ENCODE data around the gene AHCYL2. TPM values are rescaled to one million over a fixed set of nuclear protein-coding genes. Genes with fewer than 3 reads are reported as not detected.

Gene AHCYL2
- total RNA-seq, 5 donors from 2014 or later (not counting 1 experiment from before 2014, with no cell fraction given): 13.1 to 17.6 (median 15.9) TPM

- CTCF ChIA-PET: interaction anchor here (1.3 to 2.2 kb wide), 2 partner anchors 55 kb away, joined by 6 read pairs; no protein-coding TSS in a partner anchor
- Histone ChIP-seq H3K27ac (ENCODE audit: low read length) (no peak overlapping the region), H3K36me3 (ENCODE audit: control insufficient read depth in 2 of 2, extremely low read depth in 1 of 2, insufficient read depth in 1 of 2, low read length in 1 of 2) (peaks cover 0 to 3% of the 10 kb centered on the region in 2 donors), H3K4me1 (ENCODE audit: control insufficient read depth in 1 of 2, extremely low read depth in 1 of 2, insufficient read depth in 2 of 2, low read length in 2 of 2) (no peaks in the 10 kb centered on the region), H3K9me3 (no peaks in the 10 kb centered on the region), H3K4me3 (ENCODE audit: control insufficient read depth in 1 of 2, extremely low read depth in 1 of 2, low read length in 1 of 2) (no peak overlapping the region), H3K27me3 (replicated peaks in 1 of 2; ENCODE audit: control insufficient read depth in 2 of 2, extremely low read depth in 1 of 2, insufficient read depth in 2 of 2, low read length in 1 of 2) (no peaks in the 10 kb centered on the region)
- Mint-ChIP-seq H3K4me3 (no peak overlapping the region), H3K9me3 (no peaks in the 10 kb centered on the region), H3K36me3 (peaks cover 12% of the 10 kb centered on the region), H3K4me1 (peaks cover 3 to 9% (median 6%) of the 10 kb centered on the region in 3 donors), H3K27me3 (no peaks in the 10 kb centered on the region), H3K27ac (no peak overlapping the region)
- no peak for DNase-seq
- no peak for ATAC-seq (replicated peaks in 1 of 4)
- POLR2A ChIA-PET: no interaction called here
These were observed 49.1 kb downstream of the AHCYL2 start for GRCh38 chr7:129273936-129274335.

- ChIA-PET CTCF (interaction anchor here (0.6 to 0.7 kb wide), 2 partner anchors 24 to 1237 kb away, joined by 4 to 5 read pairs; no protein-coding TSS in a partner anchor), POLR2A (no interaction called here)
- Histone ChIP-seq H3K4me1 (ENCODE audit: control insufficient read depth in 1 of 2, extremely low read depth in 1 of 2, insufficient read depth in 2 of 2, low read length in 2 of 2) (no peaks in the 10 kb centered on the region), H3K27ac (ENCODE audit: low read length) (no peak overlapping the region), H3K4me3 (ENCODE audit: control insufficient read depth in 1 of 2, extremely low read depth in 1 of 2, low read length in 1 of 2) (no peak overlapping the region), H3K9me3 (no peaks in the 10 kb centered on the region), H3K36me3 (ENCODE audit: control insufficient read depth in 2 of 2, extremely low read depth in 1 of 2, insufficient read depth in 1 of 2, low read length in 1 of 2) (peaks cover 3 to 7% of the 10 kb centered on the region in 2 donors), H3K27me3 (replicated peaks in 1 of 2; ENCODE audit: control insufficient read depth in 2 of 2, extremely low read depth in 1 of 2, insufficient read depth in 2 of 2, low read length in 1 of 2) (no peaks in the 10 kb centered on the region)
- Mint-ChIP-seq H3K27me3 (no peaks in the 10 kb centered on the region), H3K9me3 (no peaks in the 10 kb centered on the region), H3K4me1 (peaks cover 0 to 4% (median 0%) of the 10 kb centered on the region in 3 donors), H3K4me3 (no peak overlapping the region), H3K36me3 (peaks cover 23% of the 10 kb centered on the region), H3K27ac (no peak overlapping the region)
- DNase-seq: no peak
- no peak for ATAC-seq (replicated peaks in 1 of 4)
- no CpG with 5 or more reads among the region's 7 CpGs for WGBS (ENCODE audit: insufficient coverage)
These were observed 52.8 kb downstream of the AHCYL2 start for GRCh38 chr7:129277629-129278028.

- no peaks in the 10 kb centered on the region for H3K9me3 ChIP-seq
- H3K4me1 ChIP-seq (ENCODE audit: control insufficient read depth in 1 of 2, extremely low read depth in 1 of 2, insufficient read depth in 2 of 2, low read length in 2 of 2): no peaks in the 10 kb centered on the region
- Mint-ChIP-seq H3K36me3 (peaks cover 27% of the 10 kb centered on the region), H3K4me3 (no peak overlapping the region), H3K9me3 (no peaks in the 10 kb centered on the region), H3K27me3 (no peaks in the 10 kb centered on the region), H3K4me1 (peaks cover 0 to 4% (median 0%) of the 10 kb centered on the region in 3 donors), H3K27ac (no peak overlapping the region)
- no peak for ATAC-seq (replicated peaks in 1 of 4)
- H3K27ac ChIP-seq (ENCODE audit: low read length): no peak overlapping the region
- ChIA-PET POLR2A (interaction anchor here (0.6 to 0.7 kb wide), 5 partner anchors 19 to 735 kb away, joined by 3 to 5 read pairs (median 4); no protein-coding TSS in a partner anchor), CTCF (interaction anchor here (0.5 to 1.5 kb wide), 9 partner anchors 8 to 246 kb away, joined by 3 to 7 read pairs (median 4); no protein-coding TSS in a partner anchor)
- WGBS (ENCODE audit: insufficient coverage): no CpG with 5 or more reads among the region's 2 CpGs
- H3K27me3 ChIP-seq (replicated peaks in 1 of 2; ENCODE audit: control insufficient read depth in 2 of 2, extremely low read depth in 1 of 2, insufficient read depth in 2 of 2, low read length in 1 of 2): no peaks in the 10 kb centered on the region
- DNase-seq: no peak
- H3K4me3 ChIP-seq (ENCODE audit: control insufficient read depth in 1 of 2, extremely low read depth in 1 of 2, low read length in 1 of 2): no peak overlapping the region
- H3K36me3 ChIP-seq (ENCODE audit: control insufficient read depth in 2 of 2, extremely low read depth in 1 of 2, insufficient read depth in 1 of 2, low read length in 1 of 2): peaks cover 3 to 7% of the 10 kb centered on the region in 2 donors
These were observed 53.9 kb downstream of the AHCYL2 start for GRCh38 chr7:129278688-129279087.

- no peak overlapping the region for H3K4me3 Mint-ChIP-seq
- ChIA-PET POLR2A (no interaction called here), CTCF (interaction anchor here (0.5 to 1.1 kb wide), 4 partner anchors 25 to 1190 kb away, joined by 3 to 4 read pairs (median 4); no protein-coding TSS in a partner anchor)
- WGBS (ENCODE audit: insufficient coverage): no CpG with 5 or more reads among the region's 3 CpGs
- no peaks in the 10 kb centered on the region for H3K27me3 Mint-ChIP-seq
- Histone ChIP-seq H3K4me3 (ENCODE audit: control insufficient read depth in 1 of 2, extremely low read depth in 1 of 2, low read length in 1 of 2) (no peak overlapping the region), H3K4me1 (ENCODE audit: control insufficient read depth in 1 of 2, extremely low read depth in 1 of 2, insufficient read depth in 2 of 2, low read length in 2 of 2) (no peaks in the 10 kb centered on the region), H3K27me3 (replicated peaks in 1 of 2; ENCODE audit: control insufficient read depth in 2 of 2, extremely low read depth in 1 of 2, insufficient read depth in 2 of 2, low read length in 1 of 2) (no peaks in the 10 kb centered on the region), H3K36me3 (ENCODE audit: control insufficient read depth in 2 of 2, extremely low read depth in 1 of 2, insufficient read depth in 1 of 2, low read length in 1 of 2) (peaks cover 2 to 7% of the 10 kb centered on the region in 2 donors), H3K27ac (ENCODE audit: low read length) (no peak overlapping the region), H3K9me3 (no peaks in the 10 kb centered on the region)
- H3K9me3 Mint-ChIP-seq: no peaks in the 10 kb centered on the region
- peaks cover 0 to 4% (median 0%) of the 10 kb centered on the region in 3 donors for H3K4me1 Mint-ChIP-seq
- ATAC-seq (replicated peaks in 1 of 4): no peak
- no peak overlapping the region for H3K27ac Mint-ChIP-seq
- no peak for DNase-seq
- peaks cover 17% of the 10 kb centered on the region for H3K36me3 Mint-ChIP-seq
These were observed 54.9 kb downstream of the AHCYL2 start for GRCh38 chr7:129279757-129280156.

GRCh38 chr7:129281163-129281562 lies 56.3 kb downstream of the AHCYL2 start:
- no CpG with 5 or more reads among the region's 1 CpG for WGBS (ENCODE audit: insufficient coverage)
- Mint-ChIP-seq H3K36me3 (peaks cover 17% of the 10 kb centered on the region), H3K4me3 (no peak overlapping the region), H3K27me3 (no peaks in the 10 kb centered on the region), H3K27ac (no peak overlapping the region), H3K4me1 (peaks cover 0 to 4% (median 0%) of the 10 kb centered on the region in 3 donors), H3K9me3 (no peaks in the 10 kb centered on the region)
- POLR2A ChIA-PET: no interaction called here
- ATAC-seq (replicated peaks in 1 of 4) (no peak), DNase-seq (no peak)
- CTCF ChIA-PET: no interaction called here
- H3K27ac ChIP-seq (ENCODE audit: low read length): no peak overlapping the region
- H3K4me3 ChIP-seq (ENCODE audit: control insufficient read depth in 1 of 2, extremely low read depth in 1 of 2, low read length in 1 of 2): no peak overlapping the region
- H3K36me3 ChIP-seq (ENCODE audit: control insufficient read depth in 2 of 2, extremely low read depth in 1 of 2, insufficient read depth in 1 of 2, low read length in 1 of 2): peaks cover 0 to 7% of the 10 kb centered on the region in 2 donors
- H3K9me3 ChIP-seq: no peaks in the 10 kb centered on the region
- H3K4me1 ChIP-seq (ENCODE audit: control insufficient read depth in 1 of 2, extremely low read depth in 1 of 2, insufficient read depth in 2 of 2, low read length in 2 of 2): no peaks in the 10 kb centered on the region
- H3K27me3 ChIP-seq (replicated peaks in 1 of 2; ENCODE audit: control insufficient read depth in 2 of 2, extremely low read depth in 1 of 2, insufficient read depth in 2 of 2, low read length in 1 of 2): no peaks in the 10 kb centered on the region

- no peak overlapping the region for H3K27ac ChIP-seq (ENCODE audit: low read length)
- no peak overlapping the region for H3K4me3 ChIP-seq (ENCODE audit: control insufficient read depth in 1 of 2, extremely low read depth in 1 of 2, low read length in 1 of 2)
- WGBS (ENCODE audit: insufficient coverage): 94% methylated on average over 3 of the region's 5 CpGs
- H3K27me3 ChIP-seq (replicated peaks in 1 of 2; ENCODE audit: control insufficient read depth in 2 of 2, extremely low read depth in 1 of 2, insufficient read depth in 2 of 2, low read length in 1 of 2): no peaks in the 10 kb centered on the region
- no peak overlapping the region for H3K4me3 Mint-ChIP-seq
- DNase-seq (no peak), ATAC-seq (replicated peaks in 1 of 4) (no peak)
- CTCF ChIA-PET: interaction anchor here in 1 of 2 donors (0.8 kb wide), 1 partner anchor 12 kb away, joined by 3 read pairs; no protein-coding TSS in a partner anchor
- no peaks in the 10 kb centered on the region for H3K9me3 Mint-ChIP-seq
- no peaks in the 10 kb centered on the region for H3K4me1 ChIP-seq (ENCODE audit: control insufficient read depth in 1 of 2, extremely low read depth in 1 of 2, insufficient read depth in 2 of 2, low read length in 2 of 2)
- peaks cover 0 to 7% of the 10 kb centered on the region in 2 donors for H3K36me3 ChIP-seq (ENCODE audit: control insufficient read depth in 2 of 2, extremely low read depth in 1 of 2, insufficient read depth in 1 of 2, low read length in 1 of 2)
- H3K9me3 ChIP-seq: no peaks in the 10 kb centered on the region
- no peaks in the 10 kb centered on the region for H3K27me3 Mint-ChIP-seq
- POLR2A ChIA-PET: no interaction called here
- no peak overlapping the region for H3K27ac Mint-ChIP-seq
- peaks cover 17% of the 10 kb centered on the region for H3K36me3 Mint-ChIP-seq
- peaks cover 0 to 4% (median 0%) of the 10 kb centered on the region in 3 donors for H3K4me1 Mint-ChIP-seq
These were observed 58.0 kb downstream of the AHCYL2 start for GRCh38 chr7:129282865-129283264.

All from T-cell (primary cell).